ENCODE data around the gene MYLK3. TPM values are rescaled to one million over a fixed set of nuclear protein-coding genes. Genes with fewer than 3 reads are reported as not detected.

The MYLK3 gene
- total and polyA plus RNA-seq, 7 donors: under 0.01 to 0.16 (median 0.04) TPM; not detected in 1

DNA sequence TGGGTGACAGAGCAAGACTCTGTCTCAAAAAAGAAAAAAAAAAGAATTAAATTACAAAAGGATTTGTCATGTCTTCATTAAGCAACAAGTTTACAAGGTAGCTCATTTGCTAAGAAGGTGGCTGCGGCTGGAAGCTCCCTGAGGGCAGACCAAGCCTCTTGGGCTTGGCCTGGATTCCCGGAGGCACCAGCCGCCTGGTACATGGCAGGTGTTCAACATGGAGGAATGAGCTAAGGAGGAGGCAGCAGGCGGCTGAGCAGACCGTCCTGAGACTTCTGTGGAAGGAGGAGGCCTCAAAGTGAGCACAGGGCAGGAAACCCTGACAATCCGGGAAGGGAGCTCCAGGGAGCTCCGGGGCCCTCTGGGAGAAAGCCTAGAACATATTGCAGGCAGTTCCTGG, 3.2 kb upstream of the MYLK3 start:
- H3K4me1 ChIP-seq: peaks cover 0 to 5% (median 0%) of the 10 kb centered on the region in 4 donors
- no peaks in the 10 kb centered on the region for H3K36me3 ChIP-seq
- DNase-seq: no peak
- 84 to 91% methylated on average over 7 of the region's 7 CpGs for WGBS, 2 donors
- H3K27me3 ChIP-seq: peaks cover 0 to under 1% (median 0%) of the 10 kb centered on the region in 3 donors
- H3K9me3 ChIP-seq: no peaks in the 10 kb centered on the region
- no peak overlapping the region for H3K27ac ChIP-seq
- intact Hi-C loops (cut with DNase I): no loop called here
- no peak overlapping the region for H3K4me3 ChIP-seq
- TF ChIP-seq POLR2A (IDR thresholded peaks at IDR 0.05): no peak
- TF ChIP-seq POLR2AphosphoS5 (IDR thresholded peaks at IDR 0.05): no peak
- no peak for TF ChIP-seq EP300 (IDR thresholded peaks at IDR 0.05)
- TF ChIP-seq CTCF (IDR thresholded peaks at IDR 0.05): no peak

GRCh38 chr16:46748775-46749705, 896 bp upstream of the MYLK3 start:
- Histone ChIP-seq H3K4me1 (peaks cover 0 to 5% (median 0%) of the 10 kb centered on the region in 4 donors), H3K4me3 (no peak overlapping the region), H3K36me3 (no peaks in the 10 kb centered on the region), H3K27me3 (no peaks in the 10 kb centered on the region), H3K9me3 (no peaks in the 10 kb centered on the region), H3K27ac (no peak overlapping the region)
- intact Hi-C loops (cut with DNase I): no loop called here
- peak; percentile 38 for DNase-seq
- no peak for TF ChIP-seq CTCF (IDR thresholded peaks at IDR 0.05)
- 65 to 72% methylated on average over 20 of the region's 20 CpGs for WGBS, 2 donors

GRCh38 chr16:46746821-46747776, 1.0 kb downstream of the MYLK3 start:
- H3K4me3 ChIP-seq: no peak overlapping the region
- WGBS, 2 donors: 78 to 84% methylated on average over 15 of the region's 15 CpGs
- TF ChIP-seq EP300 (IDR thresholded peaks at IDR 0.05) (no peak), POLR2AphosphoS5 (IDR thresholded peaks at IDR 0.05) (no peak), CTCF (IDR thresholded peaks at IDR 0.05) (no peak), POLR2A (IDR thresholded peaks at IDR 0.05) (no peak)
- H3K9me3 ChIP-seq: no peaks in the 10 kb centered on the region
- H3K27me3 ChIP-seq: no peaks in the 10 kb centered on the region
- intact Hi-C loops (cut with DNase I): no loop called here
- H3K36me3 ChIP-seq: no peaks in the 10 kb centered on the region
- H3K4me1 ChIP-seq: peaks cover 0 to 5% (median 0%) of the 10 kb centered on the region in 4 donors
- no peak for DNase-seq
- no peak overlapping the region for H3K27ac ChIP-seq

DNA sequence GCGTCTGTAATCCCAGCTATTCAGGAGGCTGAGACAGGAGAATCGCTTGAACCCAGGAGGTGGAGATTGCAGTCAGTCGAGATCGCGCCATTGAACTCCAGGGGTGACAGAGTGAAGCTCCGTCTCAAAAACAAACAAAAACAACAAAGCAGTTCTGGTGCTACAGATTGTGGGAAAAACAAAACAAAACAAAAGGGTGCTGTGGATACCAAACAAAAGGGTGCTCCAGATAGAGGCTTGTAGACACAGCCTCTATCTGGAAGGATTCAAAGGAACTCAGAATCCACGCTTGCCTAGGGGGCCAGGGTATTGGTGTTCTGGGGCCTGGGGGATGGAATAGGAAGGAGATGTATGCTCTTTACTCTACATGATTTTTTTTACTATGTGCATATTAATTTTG, 2.5 kb downstream of the MYLK3 start:
- no peak for TF ChIP-seq EP300 (IDR thresholded peaks at IDR 0.05)
- no peak for TF ChIP-seq CTCF (IDR thresholded peaks at IDR 0.05)
- TF ChIP-seq POLR2AphosphoS5 (IDR thresholded peaks at IDR 0.05): no peak
- no peak for TF ChIP-seq POLR2A (IDR thresholded peaks at IDR 0.05)
- peak; percentile 32 for DNase-seq
- Histone ChIP-seq H3K4me1 (peaks cover 0 to 5% (median 0%) of the 10 kb centered on the region in 4 donors), H3K9me3 (no peaks in the 10 kb centered on the region), H3K27me3 (no peaks in the 10 kb centered on the region), H3K36me3 (no peaks in the 10 kb centered on the region), H3K4me3 (no peak overlapping the region), H3K27ac (no peak overlapping the region)
- WGBS, 2 donors: 85 to 86% methylated on average over 7 of the region's 7 CpGs
- intact Hi-C loops (cut with DNase I): no loop called here

All from sigmoid colon (tissue), 7 donors.